ENCODE data around the gene SFXN5. TPM values are rescaled to one million over a fixed set of nuclear protein-coding genes. Genes with fewer than 3 reads are reported as not detected.

Gene SFXN5
- total RNA-seq, 1 donor from 2014 or later = 13.3 TPM

DNA sequence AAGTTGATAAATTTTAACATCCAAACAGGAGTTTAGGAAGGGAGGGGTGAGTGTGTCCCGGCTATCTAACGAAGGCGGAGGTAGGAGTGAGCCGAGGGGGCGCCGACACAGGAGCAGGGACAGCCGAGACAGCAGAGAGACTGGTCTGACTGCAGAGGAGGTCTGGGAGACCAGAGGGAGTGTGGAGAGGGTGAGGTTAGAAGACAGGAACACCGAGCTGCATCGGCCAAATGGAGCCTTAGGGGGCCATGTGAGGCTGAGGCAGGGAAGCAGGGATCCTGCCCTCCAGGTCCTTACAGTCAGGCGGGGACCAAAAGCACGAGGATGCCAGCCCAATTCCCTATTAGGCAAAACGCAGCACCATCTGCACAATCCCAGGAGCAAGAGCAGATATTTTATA is 67.0 kb downstream of the SFXN5 start:
- intact Hi-C loops (cut with DNase I) = no loop called here
- DNase-seq (ENCODE audit: low spot score) = no peak

DNA sequence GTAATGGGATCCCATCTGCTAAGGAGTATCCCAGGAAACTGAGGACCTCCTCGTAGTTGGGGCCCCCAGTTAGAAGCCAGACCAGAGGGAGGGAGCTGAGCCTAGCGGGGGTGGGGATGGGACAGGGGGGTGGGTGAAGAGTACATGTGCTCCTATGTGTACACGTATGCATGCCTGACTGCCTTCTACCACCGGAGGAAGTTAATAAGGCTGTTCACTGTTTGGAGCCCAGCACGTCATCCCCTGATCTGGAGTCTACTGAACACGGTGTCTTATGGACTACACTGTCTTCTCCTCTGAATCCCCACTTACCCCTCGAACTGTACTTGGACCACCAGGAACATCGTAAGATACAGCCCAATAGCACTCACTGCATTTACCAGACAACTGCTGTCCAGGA is 68.5 kb downstream of the SFXN5 start:
- intact Hi-C loops (cut with DNase I) = no loop called here
- no peak for DNase-seq (ENCODE audit: low spot score)

DNA sequence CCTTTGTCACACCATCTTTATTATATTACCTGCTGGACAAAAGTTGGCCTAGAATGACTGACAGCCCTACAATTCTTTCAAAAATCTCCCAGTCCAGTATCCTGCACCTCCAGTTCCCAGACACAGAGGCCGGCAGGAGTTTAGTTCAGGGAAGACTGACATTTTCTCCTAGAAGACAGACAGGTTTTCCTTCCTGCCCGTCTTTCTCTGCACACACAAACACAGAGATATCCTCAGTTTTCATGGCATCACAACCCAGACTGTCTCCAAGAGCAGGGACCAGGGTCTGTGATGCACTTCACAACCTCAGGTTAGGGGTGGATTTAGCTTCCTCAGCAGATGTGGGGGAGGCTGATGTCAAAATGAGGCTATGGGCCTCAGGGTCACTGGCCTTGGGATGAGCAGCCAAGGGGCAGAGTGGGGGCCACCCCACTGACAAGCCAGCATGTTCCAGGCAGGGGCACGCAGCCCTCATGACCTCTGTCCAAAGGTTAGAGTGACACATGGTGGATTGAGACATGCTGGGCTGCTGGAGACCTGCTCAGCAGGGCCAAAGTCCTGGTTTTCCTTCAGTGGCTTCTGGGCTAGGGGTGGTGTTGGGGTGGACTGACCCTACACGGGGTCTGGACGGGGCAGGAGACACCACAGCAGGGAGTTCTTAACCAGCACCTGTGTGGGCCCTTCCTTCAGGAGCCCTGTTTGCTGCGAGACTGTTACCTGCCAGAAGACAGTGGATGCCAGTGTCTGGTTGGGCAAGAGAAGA is 70.5 kb downstream of the SFXN5 start:
- intact Hi-C loops (cut with DNase I) = no loop called here
- peak; percentile 63 for DNase-seq (ENCODE audit: low spot score)

DNA sequence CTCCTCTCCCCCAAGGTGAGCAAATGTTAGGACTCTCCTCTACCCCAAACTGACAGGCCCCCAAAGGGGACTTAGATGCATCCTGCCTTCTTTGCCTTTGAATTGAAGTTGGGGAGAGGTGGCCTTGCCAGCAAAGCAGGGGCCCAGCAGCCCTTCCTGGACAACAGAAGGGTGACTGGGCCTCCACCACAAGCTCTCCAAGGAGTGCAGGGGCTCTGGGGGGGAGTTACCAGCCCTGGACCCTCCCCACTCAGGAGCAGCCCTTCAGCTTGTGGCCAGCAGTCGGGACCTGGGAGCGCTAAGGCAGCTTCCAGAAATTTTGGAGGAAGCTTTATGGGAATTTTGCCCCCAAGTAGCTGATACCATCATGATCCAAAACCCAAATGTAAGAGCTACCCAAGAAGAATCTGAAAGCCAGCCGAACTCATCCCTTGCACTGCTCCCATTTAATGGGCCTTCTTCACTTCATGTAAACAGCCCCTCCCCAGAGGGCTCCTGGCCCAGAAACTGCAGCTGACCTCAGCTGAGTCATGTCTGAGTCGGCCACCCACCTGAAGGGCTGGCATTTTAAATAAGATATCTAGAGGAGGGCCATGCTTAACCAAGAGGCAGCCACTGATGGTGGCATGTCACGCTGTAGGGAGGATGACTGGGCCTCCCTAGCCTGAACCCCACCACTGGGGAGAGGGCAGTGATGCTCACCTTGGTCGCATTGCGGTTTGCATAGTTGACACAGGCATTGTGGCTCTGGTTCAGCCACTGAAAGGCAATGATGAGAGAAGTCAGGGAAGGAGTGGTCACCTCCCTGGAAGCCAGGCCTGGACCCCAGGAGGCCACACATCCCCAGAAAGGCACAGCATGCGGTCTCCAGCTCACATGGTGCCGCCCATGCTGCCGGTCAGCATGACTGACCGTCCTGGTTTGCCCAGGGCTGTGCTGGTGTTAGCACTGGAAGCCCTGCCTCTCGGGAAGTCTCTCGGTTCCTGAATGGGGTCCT is 71.5 kb downstream of the SFXN5 start:
- intact Hi-C loops (cut with DNase I) = no loop called here
- DNase-seq (ENCODE audit: low spot score) = no peak

DNA sequence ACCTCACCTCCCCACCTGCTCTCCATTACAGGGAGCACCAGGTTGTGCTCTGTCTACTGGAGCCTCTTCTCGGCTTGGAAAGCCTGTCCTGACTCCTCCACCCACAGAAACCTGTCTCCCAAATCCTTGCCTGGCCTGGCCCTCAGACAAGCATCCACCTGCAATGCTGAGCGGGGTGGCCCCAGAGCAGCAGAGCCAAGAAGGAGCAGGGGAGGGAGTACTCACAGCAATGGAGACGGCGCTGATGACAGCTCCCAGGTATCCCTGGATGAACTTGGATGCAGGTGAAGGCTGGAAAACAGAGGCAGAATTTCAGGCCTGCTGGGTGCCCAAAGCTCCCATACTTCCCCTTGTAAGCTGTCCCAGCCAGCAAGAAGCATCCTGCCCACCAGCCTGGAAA is 72.8 kb downstream of the SFXN5 start:
- intact Hi-C loops (cut with DNase I) = no loop called here
- DNase-seq (ENCODE audit: low spot score) = no peak

DNA sequence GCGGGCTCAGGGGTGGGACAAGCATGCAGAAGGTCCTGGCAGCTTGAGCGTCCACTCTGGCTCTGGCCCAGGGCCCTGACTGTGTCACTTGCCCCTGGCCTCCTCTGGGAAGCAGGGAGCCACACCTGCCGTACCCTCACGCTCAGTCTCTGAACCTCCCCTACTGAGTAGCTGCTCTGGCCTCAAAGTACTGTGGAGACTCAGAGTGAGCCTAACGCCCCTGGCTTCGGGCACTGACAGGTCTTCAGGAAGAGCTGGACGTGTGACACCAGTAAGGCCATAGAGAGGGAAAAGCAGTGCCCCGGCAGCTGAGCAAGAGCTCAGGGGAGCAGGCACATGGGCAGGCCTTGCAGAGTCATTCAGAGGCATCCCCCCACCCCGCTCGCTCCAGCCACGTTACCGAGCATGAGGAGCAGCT is 73.3 kb downstream of the SFXN5 start:
- intact Hi-C loops (cut with DNase I) = no loop called here

DNA sequence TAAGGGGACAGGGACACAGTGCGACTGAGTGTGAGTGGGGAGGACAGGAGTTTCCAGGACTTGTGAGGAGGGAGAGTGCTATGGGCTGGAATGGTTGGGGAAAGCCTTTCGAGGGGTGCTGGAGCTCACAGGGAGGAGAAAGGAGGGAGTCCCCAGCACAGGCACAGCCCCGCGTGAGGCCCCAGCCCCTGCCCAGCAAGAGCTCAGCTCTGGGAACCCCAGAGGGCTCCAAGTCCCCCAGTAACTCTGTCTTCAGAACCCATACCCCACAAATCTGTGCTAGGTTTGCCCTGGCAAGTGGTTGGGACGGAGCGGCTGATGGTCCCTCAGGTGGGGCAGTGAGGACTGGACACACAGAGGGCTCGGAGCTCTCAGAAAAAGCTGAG is 75.4 kb downstream of the SFXN5 start:
- intact Hi-C loops (cut with DNase I) = no loop called here
- no peak for DNase-seq (ENCODE audit: low spot score)

More for the DNA sequence above, 73.3 kb downstream of the SFXN5 start:
- no peak for DNase-seq (ENCODE audit: low spot score)

DNA sequence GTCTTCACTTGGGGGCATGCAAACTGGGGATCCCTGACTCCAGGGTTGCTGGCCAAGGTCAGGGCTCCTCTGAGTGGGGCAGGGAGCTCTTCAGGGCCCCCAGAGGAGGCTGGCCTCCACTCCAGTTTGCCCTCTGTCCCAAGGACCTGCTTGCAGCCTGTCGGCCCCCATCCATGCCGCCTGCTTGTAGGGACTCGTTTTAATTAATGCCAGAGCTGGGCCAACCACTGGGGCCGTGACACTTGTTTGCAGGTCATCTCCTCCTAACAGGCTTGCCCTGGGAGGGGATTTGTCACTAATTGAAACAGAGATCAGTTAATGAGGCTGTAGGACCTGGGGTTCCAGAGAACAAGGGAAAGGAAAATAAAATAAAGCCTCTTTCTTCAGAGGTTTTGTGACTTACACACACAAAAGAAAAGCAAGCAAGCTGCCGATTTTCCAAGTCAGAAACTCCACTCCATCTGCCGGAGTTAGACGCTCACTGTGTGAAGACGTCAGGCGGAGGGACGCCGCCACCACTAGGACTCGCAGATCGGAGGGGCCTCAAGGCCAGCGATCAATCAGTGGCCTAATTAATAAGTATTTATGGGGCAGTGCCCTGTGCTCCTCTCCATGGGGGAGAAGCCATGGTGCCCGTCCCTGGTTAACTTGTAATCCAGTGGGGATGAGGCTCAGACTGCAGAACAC is 75.9 kb downstream of the SFXN5 start:
- intact Hi-C loops (cut with DNase I) = no loop called here
- no peak for DNase-seq (ENCODE audit: low spot score)

DNA sequence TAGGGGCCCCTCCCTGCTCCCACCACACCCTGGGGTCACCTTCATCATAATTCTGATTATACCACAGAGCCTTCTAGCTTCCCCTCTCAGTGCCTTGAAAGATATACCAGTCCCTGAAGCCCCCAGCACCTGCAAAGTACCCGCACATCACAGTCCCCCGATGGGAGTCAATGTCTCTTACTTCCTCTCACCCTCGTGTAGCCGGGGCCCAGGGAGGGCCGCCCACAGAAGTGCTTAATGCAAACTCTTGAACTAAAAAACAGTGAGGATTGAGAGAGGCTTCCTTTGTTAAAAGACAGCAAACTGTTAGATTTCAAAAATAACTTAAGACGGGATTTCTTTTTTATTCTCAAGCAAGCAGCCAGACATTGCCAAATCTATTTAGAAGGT is 76.5 kb downstream of the SFXN5 start:
- intact Hi-C loops (cut with DNase I) = loop anchor here (5.0 kb wide), 1 partner anchor 182 kb away; no protein-coding TSS in a partner anchor
- no peak for DNase-seq (ENCODE audit: low spot score)

DNA sequence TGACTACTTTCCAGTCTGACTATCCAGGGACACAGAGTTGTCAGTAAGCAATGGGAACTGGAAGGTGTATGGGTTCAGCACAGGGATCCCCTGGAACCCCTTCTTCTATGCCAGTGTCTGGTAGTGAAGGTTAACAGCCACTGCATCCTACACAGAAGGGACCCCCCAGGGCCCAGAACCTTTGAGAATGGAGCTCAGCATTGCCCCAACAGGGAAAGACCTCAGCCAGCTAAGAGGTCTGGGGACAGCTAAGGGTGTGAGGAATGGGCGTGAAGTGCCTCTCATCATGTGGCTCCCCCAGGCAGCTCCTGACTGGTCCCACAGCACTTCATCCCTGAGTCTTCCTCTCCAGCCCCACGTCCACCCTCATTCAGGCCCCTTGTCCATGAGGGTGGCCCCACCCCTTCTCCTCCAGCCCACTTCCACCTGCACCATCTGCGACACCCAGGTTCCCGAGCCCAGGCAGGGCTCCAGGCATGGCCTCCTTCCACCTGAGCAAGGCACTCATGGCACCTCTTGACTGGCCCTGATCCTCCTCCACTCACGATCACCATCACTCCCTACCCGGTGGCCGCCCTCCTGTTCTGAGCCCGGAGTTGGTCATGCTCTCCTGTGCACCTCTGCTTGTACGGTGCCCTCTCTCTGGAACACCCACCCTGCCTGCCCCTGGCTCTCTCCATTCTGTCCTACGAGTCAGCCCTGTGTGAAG is 77.1 kb downstream of the SFXN5 start:
- DNase-seq (ENCODE audit: low spot score) = no peak
- intact Hi-C loops (cut with DNase I) = loop anchor here (5.0 kb wide), 1 partner anchor 183 kb away; no protein-coding TSS in a partner anchor

DNA sequence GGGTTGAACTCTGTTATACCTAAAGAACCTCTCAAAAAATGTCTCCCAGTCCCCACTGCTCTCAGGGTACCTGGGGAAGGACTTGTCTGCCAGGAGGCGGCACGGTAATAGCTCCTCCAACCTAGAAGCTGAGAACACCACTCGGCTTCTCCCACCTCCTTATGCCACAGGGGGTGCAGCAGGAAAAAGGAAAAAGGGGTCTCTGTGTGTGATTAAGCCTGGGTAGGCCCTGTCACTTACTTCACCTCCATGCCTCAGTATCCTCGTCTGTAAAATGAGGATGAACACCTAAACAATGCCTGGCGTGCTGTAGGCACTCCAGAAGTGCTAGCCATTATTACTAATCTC is 77.6 kb downstream of the SFXN5 start:
- intact Hi-C loops (cut with DNase I) = loop anchor here (2.0 to 5.0 kb wide), 2 partner anchors 169 to 183 kb away; no protein-coding TSS in a partner anchor
- DNase-seq (ENCODE audit: low spot score) = no peak

DNA sequence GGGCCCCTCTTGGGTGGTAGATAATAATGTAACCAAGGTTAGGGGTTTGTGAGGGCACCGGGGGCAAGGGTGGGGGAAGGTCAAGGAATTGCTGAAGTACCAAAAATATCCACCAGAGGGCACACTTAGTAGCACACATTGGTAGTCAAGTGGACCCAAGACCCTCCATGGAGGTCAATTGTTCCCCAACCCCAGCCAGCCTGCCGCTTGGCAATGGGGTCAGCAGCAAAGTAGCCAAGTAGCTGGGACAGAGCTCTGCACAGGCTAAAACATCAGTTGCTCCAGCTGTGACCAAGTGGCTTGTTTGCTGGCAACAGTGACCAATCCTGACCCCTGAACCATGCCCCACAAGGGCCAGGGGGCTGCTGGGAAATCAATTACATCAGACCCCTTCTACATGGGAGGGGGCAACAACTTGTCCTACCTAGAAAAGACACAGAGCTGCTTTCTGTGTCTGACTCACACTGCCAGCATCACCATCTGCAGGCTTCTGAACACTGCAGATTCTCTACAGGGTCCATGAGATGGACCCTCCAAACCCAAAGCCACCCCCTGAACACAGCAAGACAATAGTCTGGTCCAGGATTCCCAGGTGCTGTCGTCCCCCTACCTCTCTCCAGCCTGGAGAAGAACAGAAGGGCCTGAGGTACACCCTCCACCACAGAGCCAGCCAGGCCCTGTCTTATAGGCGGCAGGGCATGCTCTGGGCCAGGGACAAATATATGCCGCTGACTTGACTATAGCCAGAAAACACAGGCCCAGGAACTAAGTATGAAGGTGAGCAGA is 78.2 kb downstream of the SFXN5 start:
- intact Hi-C loops (cut with DNase I) = loop anchor here (2.0 to 5.0 kb wide), 2 partner anchors 169 to 184 kb away; no protein-coding TSS in a partner anchor
- DNase-seq (ENCODE audit: low spot score) = no peak

DNA sequence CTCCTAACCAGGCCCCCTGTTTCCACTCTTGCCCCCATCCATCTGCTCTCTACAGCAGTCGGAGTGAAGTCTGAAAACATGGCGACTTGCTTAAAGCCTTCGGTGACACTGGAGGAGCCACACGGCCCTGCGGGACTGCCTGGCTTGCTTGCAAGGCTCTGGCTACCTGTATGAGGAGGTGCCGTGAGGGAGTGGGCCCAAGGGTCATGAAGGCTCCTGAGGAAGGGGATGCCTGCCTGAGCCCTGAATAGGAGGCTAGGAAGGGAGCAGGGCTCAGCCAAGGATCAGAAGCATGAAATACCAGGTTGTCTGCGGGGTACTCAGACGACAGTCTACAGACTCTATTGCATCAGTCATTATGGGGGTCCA is 78.8 kb downstream of the SFXN5 start:
- DNase-seq (ENCODE audit: low spot score) = peak; percentile 39
- intact Hi-C loops (cut with DNase I) = loop anchor here (2.0 to 5.0 kb wide), 2 partner anchors 170 to 185 kb away; no protein-coding TSS in a partner anchor

DNA sequence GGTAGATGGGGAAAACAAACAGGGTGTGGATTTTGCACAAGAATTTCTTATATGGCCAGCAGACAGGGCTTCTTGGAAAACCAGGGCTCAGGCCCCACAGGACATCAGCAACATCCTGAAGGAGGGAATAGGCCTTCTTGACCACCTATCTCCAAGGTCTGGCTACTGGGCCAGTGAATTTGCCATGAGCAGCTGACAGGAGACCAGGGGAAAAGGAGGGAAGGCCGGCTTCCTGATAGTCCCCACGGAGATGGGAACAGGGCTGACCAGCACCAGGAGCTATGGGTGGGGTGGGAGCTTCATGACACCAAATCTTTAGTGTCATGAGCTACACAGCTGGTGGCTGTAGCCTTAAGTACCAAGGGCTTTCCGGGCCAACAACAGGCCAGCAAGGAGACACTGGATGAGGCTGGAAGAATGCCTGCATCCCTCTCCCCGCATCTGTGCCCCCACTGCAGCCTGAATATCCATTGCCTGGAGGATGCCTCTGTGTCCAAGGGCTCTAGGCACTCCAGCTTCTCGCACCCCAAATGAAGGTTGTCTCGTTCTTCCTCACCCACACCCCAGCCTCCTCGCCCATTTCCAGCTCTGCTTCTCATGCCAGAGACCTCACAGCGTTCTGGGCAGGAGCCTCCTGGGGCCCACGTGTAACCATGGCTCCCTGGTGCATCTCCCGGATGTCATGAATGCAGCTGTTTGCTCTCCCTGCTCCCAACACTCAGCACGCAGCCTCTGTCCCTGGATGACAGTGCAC is 79.4 kb downstream of the SFXN5 start:
- no peak for DNase-seq (ENCODE audit: low spot score)
- intact Hi-C loops (cut with DNase I) = loop anchor here (2.0 to 5.0 kb wide), 2 partner anchors 171 to 185 kb away; no protein-coding TSS in a partner anchor

DNA sequence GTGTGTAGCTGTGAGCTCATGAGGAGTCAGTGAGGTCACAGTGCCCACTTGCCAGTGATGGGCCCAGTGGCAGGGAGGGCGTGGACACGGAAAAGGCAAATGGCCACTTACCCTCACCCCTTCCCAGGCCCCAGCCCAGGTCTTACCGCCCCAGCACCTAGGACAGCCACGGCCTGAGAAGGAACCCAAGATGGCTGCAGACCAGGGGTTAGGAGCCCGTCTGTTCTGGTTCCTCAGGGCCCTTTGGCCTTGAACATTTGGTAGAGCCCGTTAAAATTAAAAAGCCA is 80.1 kb downstream of the SFXN5 start:
- DNase-seq (ENCODE audit: low spot score) = no peak
- intact Hi-C loops (cut with DNase I) = loop anchor here (5.0 kb wide), 1 partner anchor 186 kb away; no protein-coding TSS in a partner anchor

DNA sequence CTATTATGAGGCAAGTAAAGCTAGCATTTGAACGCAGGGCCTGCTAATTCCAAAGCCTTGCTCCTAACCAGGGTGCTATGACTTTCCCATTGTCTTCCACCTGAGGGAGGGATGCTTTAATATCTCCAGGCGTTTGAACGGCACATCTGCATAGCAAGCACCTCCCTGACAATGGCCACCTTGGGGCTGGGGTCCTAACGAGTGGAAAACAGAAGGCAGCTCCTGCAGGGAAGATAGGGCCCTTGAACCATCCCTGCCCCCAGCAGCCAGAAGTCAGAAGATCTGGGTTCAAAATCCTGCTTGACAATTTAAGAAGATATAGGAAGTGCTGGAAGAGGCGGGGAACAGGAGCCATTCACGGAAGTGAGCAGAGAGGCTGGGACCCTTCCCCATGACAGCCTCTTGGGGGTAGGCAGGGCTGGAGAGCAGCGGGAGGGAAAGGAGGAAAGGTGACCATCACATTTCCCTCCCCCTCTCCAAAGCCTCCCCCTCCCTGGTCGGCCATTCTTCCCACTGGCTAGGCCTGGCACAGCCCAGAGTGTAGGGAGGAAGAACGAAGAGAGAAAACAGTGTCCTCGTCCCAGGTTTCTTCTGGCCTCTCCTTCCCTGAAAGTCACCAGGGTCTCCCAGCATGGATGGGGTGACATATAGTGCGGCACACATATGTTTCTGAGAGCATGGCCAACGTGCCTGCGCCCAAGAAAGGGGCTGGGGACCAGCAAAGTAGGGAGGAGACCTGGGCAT is 80.6 kb downstream of the SFXN5 start:
- intact Hi-C loops (cut with DNase I) = loop anchor here (5.0 kb wide), 1 partner anchor 186 kb away; no protein-coding TSS in a partner anchor
- DNase-seq (ENCODE audit: low spot score) = no peak

Measured in cardiac septum (tissue), 1 donor.